Measurements from ENCODE around the gene TRAPPC6A. TPM values are rescaled to one million over a fixed set of nuclear protein-coding genes. Genes with fewer than 3 reads are reported as not detected.

Gene TRAPPC6A
- total RNA-seq, 4 donors from 2014 or later = 20.8 to 30.4 (median 23.8) TPM

GRCh38 chr19:45187421-45188100 lies 9.5 kb upstream of the TRAPPC6A start:
- DNase-seq (ENCODE audit: low spot score) (no peak), ATAC-seq (ENCODE audit: low FRiP score) (peak; percentile 33)
- TF ChIP-seq CTCF (IDR thresholded peaks at IDR 0.05) = no peak

GRCh38 chr19:45186509-45187334 lies 8.7 kb upstream of the TRAPPC6A start:
- TF ChIP-seq CTCF (IDR thresholded peaks at IDR 0.05) = no peak
- ATAC-seq (ENCODE audit: low FRiP score) (peak; percentile 5), DNase-seq (ENCODE audit: low spot score) (no peak)

GRCh38 chr19:45184115-45184514 lies 6.1 kb upstream of the TRAPPC6A start:
- no peak for DNase-seq (ENCODE audit: low spot score)
- no peak for TF ChIP-seq CTCF (IDR thresholded peaks at IDR 0.05)
- ATAC-seq (ENCODE audit: low FRiP score) = no peak

- TF ChIP-seq CTCF (IDR thresholded peaks at IDR 0.05) = no peak
- DNase-seq (ENCODE audit: low spot score) = no peak
- ATAC-seq (ENCODE audit: low FRiP score) = no peak
Observed at GRCh38 chr19:45182758-45183157, 4.7 kb upstream of the TRAPPC6A start.

GRCh38 chr19:45180936-45181335 lies 2.9 kb upstream of the TRAPPC6A start:
- no peak for TF ChIP-seq CTCF (IDR thresholded peaks at IDR 0.05)
- DNase-seq (ENCODE audit: low spot score) (no peak), ATAC-seq (ENCODE audit: low FRiP score) (no peak)

- DNase-seq (ENCODE audit: low spot score) = no peak
- ATAC-seq (ENCODE audit: low FRiP score) = no peak
- TF ChIP-seq CTCF (IDR thresholded peaks at IDR 0.05) = no peak
Observed at GRCh38 chr19:45179892-45180370, 1.9 kb upstream of the TRAPPC6A start.

Data from omental fat pad (tissue), 4 donors.